ENCODE data around the gene IVL.

The IVL gene

DNA sequence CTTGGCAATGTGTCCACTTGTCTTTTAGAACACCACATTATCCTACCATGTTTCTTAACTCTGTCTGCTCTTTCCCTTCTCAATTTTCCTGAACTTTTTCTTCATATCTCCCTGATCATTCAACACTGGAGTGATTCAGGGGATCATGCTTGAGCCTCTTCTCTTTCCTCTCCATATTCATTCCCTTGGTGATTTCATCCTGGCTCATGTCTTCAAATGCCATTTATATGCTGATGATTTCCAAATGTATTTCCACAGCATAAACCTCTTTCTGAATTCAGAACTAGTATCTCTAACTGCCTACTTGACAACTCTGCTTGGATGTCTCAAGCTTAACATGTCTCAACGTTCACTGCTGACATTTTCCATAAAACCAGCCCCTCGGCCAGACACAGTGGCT, 8.5 kb upstream of the IVL start:
- no peaks in the 10 kb centered on the region for H3K36me3 ChIP-seq (ENCODE audit: control insufficient read depth, insufficient read depth, low read length)
- no peaks in the 10 kb centered on the region for H3K4me1 ChIP-seq (ENCODE audit: control insufficient read depth, insufficient read depth, low read length)
- no peak overlapping the region for H3K9ac ChIP-seq (ENCODE audit: low read depth, low read length)
- no peaks in the 10 kb centered on the region for H3K27me3 ChIP-seq (ENCODE audit: control insufficient read depth, insufficient read depth, low read length)
- H3K4me3 ChIP-seq (ENCODE audit: low read depth, low read length): no peak overlapping the region
- peaks cover 3% of the 10 kb centered on the region for H3K9me3 ChIP-seq (ENCODE audit: control insufficient read depth, insufficient read depth, low read length)

DNA sequence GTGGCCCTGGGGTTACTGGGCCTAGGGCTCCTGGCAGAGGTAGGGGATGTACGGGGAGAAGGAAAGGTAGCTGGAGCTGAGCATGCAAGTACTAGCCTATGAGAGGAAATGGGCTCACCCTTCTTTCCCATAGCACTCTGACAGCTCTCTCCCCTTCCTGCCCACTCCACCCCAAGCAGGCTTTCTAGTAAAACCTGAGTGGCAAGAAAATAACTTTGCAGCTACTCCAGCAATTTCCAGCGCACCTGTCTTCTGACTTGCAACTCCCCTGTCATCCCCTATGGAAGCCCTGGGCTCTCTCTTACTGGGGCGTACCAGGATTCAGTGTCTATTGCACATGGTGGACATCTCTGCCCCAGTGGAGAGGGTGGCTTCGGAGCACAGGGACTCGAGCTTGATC, 6.7 kb upstream of the IVL start:
- Histone ChIP-seq H3K27me3 (ENCODE audit: control insufficient read depth, insufficient read depth, low read length) (no peaks in the 10 kb centered on the region), H3K36me3 (ENCODE audit: control insufficient read depth, insufficient read depth, low read length) (no peaks in the 10 kb centered on the region), H3K4me3 (ENCODE audit: low read depth, low read length) (no peak overlapping the region), H3K4me1 (ENCODE audit: control insufficient read depth, insufficient read depth, low read length) (no peaks in the 10 kb centered on the region), H3K9ac (ENCODE audit: low read depth, low read length) (no peak overlapping the region), H3K9me3 (ENCODE audit: control insufficient read depth, insufficient read depth, low read length) (peaks cover 3% of the 10 kb centered on the region)

DNA sequence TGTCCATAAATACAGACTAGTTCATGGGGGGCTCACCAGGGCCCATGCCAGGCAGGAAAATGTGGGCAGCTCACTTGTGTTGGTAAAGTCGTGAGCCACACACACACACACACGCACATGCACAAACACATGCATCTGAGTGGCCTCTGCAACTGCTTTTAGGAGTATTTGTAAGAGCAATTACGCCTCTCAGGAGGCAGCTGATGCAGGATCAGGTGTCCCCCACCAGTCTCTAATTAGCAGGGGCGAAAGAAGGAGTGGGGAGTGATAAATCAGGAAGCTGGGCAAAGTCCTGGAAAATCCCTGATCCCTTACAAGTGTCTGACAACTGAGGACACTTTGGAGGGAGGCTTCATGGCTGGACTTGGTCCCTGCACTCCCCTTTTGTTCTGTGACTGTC, 5.7 kb upstream of the IVL start:
- Histone ChIP-seq H3K4me3 (ENCODE audit: low read depth, low read length) (no peak overlapping the region), H3K27me3 (ENCODE audit: control insufficient read depth, insufficient read depth, low read length) (no peaks in the 10 kb centered on the region), H3K36me3 (ENCODE audit: control insufficient read depth, insufficient read depth, low read length) (no peaks in the 10 kb centered on the region), H3K4me1 (ENCODE audit: control insufficient read depth, insufficient read depth, low read length) (no peaks in the 10 kb centered on the region), H3K9me3 (ENCODE audit: control insufficient read depth, insufficient read depth, low read length) (peaks cover 3% of the 10 kb centered on the region), H3K9ac (ENCODE audit: low read depth, low read length) (no peak overlapping the region)

DNA sequence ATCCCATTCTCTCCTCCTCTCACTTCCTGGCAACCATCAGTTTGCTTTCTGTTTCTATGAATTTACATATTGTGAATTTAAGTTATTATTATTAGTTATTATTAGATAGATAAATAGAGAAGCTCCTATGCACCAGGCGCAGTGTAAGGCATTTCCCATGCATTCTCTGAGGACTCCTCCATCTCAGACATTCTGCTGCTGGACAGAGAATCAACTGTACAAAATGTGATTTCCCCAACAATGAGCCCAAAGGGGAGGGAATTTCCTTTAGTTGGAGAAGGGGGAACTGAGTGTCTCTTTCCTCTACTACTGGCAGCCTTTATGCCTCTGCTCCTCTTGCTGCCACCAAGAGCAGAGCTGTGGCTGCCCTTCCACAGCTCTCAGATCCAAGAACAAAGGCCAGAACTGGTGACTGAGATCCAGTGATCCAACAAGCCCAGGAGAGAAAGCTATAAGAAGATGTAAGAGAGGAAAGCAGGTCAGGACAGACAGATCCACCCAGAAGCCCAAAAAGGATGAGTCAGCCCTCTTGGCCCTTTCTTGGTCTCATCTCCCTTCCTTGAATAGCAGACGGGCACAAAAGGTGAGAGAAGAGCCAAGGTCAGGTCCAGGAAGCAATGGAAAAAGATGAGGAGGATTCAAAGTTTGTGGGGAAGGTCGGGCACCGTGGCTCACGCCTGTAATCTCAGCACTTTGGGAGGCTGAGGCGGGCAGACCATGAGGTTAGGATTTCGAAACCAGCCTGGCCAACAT, 3.5 kb upstream of the IVL start:
- Histone ChIP-seq H3K27me3 (ENCODE audit: control insufficient read depth, insufficient read depth, low read length) (no peaks in the 10 kb centered on the region), H3K36me3 (ENCODE audit: control insufficient read depth, insufficient read depth, low read length) (no peaks in the 10 kb centered on the region), H3K4me1 (ENCODE audit: control insufficient read depth, insufficient read depth, low read length) (no peaks in the 10 kb centered on the region), H3K4me3 (ENCODE audit: low read depth, low read length) (no peak overlapping the region), H3K9ac (ENCODE audit: low read depth, low read length) (no peak overlapping the region), H3K9me3 (ENCODE audit: control insufficient read depth, insufficient read depth, low read length) (peaks cover 6% of the 10 kb centered on the region)

GRCh38 chr1:152906023-152906565, 2.3 kb upstream of the IVL start:
- H3K4me3 ChIP-seq (ENCODE audit: low read depth, low read length): no peak overlapping the region
- no peaks in the 10 kb centered on the region for H3K4me1 ChIP-seq (ENCODE audit: control insufficient read depth, insufficient read depth, low read length)
- H3K9me3 ChIP-seq (ENCODE audit: control insufficient read depth, insufficient read depth, low read length): peaks cover 6% of the 10 kb centered on the region
- no peak overlapping the region for H3K9ac ChIP-seq (ENCODE audit: low read depth, low read length)
- no peaks in the 10 kb centered on the region for H3K36me3 ChIP-seq (ENCODE audit: control insufficient read depth, insufficient read depth, low read length)
- H3K27me3 ChIP-seq (ENCODE audit: control insufficient read depth, insufficient read depth, low read length): no peaks in the 10 kb centered on the region

DNA sequence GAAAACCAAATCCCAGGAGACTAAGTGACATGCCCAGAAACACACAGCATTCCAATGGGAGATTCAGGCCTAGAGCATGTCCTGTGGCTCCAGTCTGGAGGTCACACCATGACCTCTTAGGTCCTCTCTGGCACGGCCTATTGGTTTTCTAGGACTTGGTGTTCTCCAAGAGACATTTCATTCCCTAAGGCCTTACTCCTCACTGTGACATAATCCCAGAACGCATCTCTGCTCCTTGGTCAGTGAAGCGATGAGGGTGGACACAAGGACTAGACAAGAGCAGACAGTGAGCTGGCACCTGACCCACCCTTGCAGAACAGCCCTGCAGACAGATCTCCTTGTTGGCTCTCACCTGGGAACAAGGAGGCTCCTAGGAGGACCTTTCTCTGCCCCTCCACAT, 860 bp downstream of the IVL start:
- H3K4me3 ChIP-seq (ENCODE audit: low read depth, low read length): no peak overlapping the region
- H3K9ac ChIP-seq (ENCODE audit: low read depth, low read length): no peak overlapping the region

DNA sequence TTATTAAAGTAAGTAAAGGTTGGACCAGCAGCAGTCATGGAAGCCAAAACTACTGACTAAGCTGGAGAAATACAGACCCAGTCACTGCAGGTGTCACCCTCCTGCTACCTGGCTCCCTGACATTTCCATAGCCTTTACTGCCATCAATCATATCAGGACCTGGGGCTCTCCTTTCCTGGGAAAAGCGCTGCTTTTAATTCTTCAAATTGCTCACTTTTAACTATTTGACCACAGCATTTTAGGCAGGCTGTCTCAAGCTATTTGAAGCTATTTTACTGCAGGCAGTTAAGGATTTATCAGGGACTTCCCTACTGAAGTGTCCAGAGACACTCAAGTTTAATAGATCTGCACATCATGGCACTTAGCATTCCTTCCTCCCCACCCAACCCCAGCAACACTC, 4.1 kb downstream of the IVL start:
- H3K9me3 ChIP-seq (ENCODE audit: control insufficient read depth, insufficient read depth, low read length): peaks cover 3% of the 10 kb centered on the region
- H3K4me1 ChIP-seq (ENCODE audit: control insufficient read depth, insufficient read depth, low read length): no peaks in the 10 kb centered on the region
- H3K27me3 ChIP-seq (ENCODE audit: control insufficient read depth, insufficient read depth, low read length): no peaks in the 10 kb centered on the region
- no peaks in the 10 kb centered on the region for H3K36me3 ChIP-seq (ENCODE audit: control insufficient read depth, insufficient read depth, low read length)
- no peak overlapping the region for H3K4me3 ChIP-seq (ENCODE audit: low read depth, low read length)
- no peak overlapping the region for H3K9ac ChIP-seq (ENCODE audit: low read depth, low read length)

More for the DNA sequence above, 860 bp downstream of the IVL start:
- Histone ChIP-seq H3K36me3 (ENCODE audit: control insufficient read depth, insufficient read depth, low read length) (no peaks in the 10 kb centered on the region), H3K4me1 (ENCODE audit: control insufficient read depth, insufficient read depth, low read length) (no peaks in the 10 kb centered on the region), H3K27me3 (ENCODE audit: control insufficient read depth, insufficient read depth, low read length) (no peaks in the 10 kb centered on the region), H3K9me3 (ENCODE audit: control insufficient read depth, insufficient read depth, low read length) (peaks cover 3% of the 10 kb centered on the region)

DNA sequence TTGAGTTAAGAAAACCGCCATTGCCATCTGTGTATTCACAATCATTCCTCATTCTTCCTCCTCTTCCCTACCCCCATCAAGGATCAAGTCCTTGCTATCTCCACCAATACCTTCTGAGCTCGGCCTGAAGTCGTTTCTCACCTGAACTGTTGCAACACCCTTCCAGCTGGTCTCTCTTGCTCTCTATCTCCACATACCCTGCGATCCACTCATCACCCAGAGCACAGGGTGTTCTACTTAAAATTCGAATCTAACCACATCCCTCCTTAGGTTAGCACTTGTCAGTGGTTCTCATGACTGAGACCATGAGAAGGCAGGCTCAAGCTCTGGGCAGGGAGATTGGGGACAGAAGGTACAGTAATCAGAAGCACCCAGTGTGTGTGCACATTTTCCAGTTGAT, 4.6 kb downstream of the IVL start:
- Histone ChIP-seq H3K27me3 (ENCODE audit: control insufficient read depth, insufficient read depth, low read length) (no peaks in the 10 kb centered on the region), H3K9me3 (ENCODE audit: control insufficient read depth, insufficient read depth, low read length) (peaks cover 3% of the 10 kb centered on the region), H3K36me3 (ENCODE audit: control insufficient read depth, insufficient read depth, low read length) (no peaks in the 10 kb centered on the region), H3K4me3 (ENCODE audit: low read depth, low read length) (no peak overlapping the region), H3K9ac (ENCODE audit: low read depth, low read length) (no peak overlapping the region), H3K4me1 (ENCODE audit: control insufficient read depth, insufficient read depth, low read length) (no peaks in the 10 kb centered on the region)

GRCh38 chr1:152917794-152918193, 9.4 kb downstream of the IVL start:
- Histone ChIP-seq H3K27me3 (ENCODE audit: control insufficient read depth, insufficient read depth, low read length) (no peaks in the 10 kb centered on the region), H3K9ac (ENCODE audit: low read depth, low read length) (no peak overlapping the region), H3K4me1 (ENCODE audit: control insufficient read depth, insufficient read depth, low read length) (no peaks in the 10 kb centered on the region), H3K9me3 (ENCODE audit: control insufficient read depth, insufficient read depth, low read length) (no peaks in the 10 kb centered on the region), H3K4me3 (ENCODE audit: low read depth, low read length) (no peak overlapping the region), H3K36me3 (ENCODE audit: control insufficient read depth, insufficient read depth, low read length) (no peaks in the 10 kb centered on the region)

- Histone ChIP-seq H3K9ac (ENCODE audit: low read depth, low read length) (no peak overlapping the region), H3K4me3 (ENCODE audit: low read depth, low read length) (no peak overlapping the region), H3K36me3 (ENCODE audit: control insufficient read depth, insufficient read depth, low read length) (no peaks in the 10 kb centered on the region), H3K27me3 (ENCODE audit: control insufficient read depth, insufficient read depth, low read length) (no peaks in the 10 kb centered on the region), H3K4me1 (ENCODE audit: control insufficient read depth, insufficient read depth, low read length) (no peaks in the 10 kb centered on the region), H3K9me3 (ENCODE audit: control insufficient read depth, insufficient read depth, low read length) (no peaks in the 10 kb centered on the region)
These were observed 10.7 kb downstream of the IVL start for GRCh38 chr1:152919071-152919470.

DNA sequence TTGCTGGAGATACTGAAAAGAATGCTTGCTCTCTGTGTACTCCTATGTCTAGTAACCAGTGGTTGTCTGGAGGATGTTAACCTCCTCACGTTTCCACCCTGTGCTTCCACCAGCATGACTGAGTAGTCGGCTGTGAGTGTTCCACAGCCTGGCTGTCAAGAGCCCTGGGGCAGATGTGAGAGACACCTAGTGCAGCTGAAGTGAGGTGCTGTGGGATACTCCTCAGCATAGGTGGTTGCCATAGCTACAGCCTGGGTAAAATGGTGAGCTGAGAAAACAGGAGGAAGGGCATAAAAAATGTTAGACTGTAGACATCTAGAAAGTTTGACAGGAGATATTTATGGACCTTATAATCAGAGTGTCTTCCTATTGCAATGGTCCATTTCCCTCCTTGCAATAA, 15.8 kb downstream of the IVL start:
- Histone ChIP-seq H3K27me3 (ENCODE audit: control insufficient read depth, insufficient read depth, low read length) (no peaks in the 10 kb centered on the region), H3K36me3 (ENCODE audit: control insufficient read depth, insufficient read depth, low read length) (no peaks in the 10 kb centered on the region), H3K9ac (ENCODE audit: low read depth, low read length) (no peak overlapping the region), H3K4me3 (ENCODE audit: low read depth, low read length) (no peak overlapping the region), H3K4me1 (ENCODE audit: control insufficient read depth, insufficient read depth, low read length) (no peaks in the 10 kb centered on the region), H3K9me3 (ENCODE audit: control insufficient read depth, insufficient read depth, low read length) (no peaks in the 10 kb centered on the region)

DNA sequence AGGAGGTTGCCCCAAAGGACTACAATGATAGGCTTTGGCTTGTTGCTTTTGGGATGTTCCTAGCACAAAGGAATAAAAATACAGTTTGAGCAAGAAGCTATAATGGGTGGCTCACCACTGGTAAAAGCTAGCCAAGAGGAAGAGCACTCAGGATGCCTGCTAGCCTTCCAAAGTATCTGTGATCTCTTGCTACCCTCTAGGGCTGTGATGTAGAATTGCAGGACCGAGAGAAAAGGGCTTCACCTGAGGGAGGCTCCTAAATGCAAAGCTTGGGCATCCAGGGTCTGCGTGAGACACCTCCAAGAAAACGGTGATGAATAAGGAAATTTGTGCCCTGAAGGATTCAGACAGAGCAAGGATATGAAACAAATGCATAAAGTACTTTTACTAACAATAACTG, 17.7 kb downstream of the IVL start:
- H3K27me3 ChIP-seq (ENCODE audit: control insufficient read depth, insufficient read depth, low read length): no peaks in the 10 kb centered on the region
- H3K4me1 ChIP-seq (ENCODE audit: control insufficient read depth, insufficient read depth, low read length): no peaks in the 10 kb centered on the region
- no peak overlapping the region for H3K9ac ChIP-seq (ENCODE audit: low read depth, low read length)
- no peaks in the 10 kb centered on the region for H3K9me3 ChIP-seq (ENCODE audit: control insufficient read depth, insufficient read depth, low read length)
- H3K4me3 ChIP-seq (ENCODE audit: low read depth, low read length): no peak overlapping the region
- no peaks in the 10 kb centered on the region for H3K36me3 ChIP-seq (ENCODE audit: control insufficient read depth, insufficient read depth, low read length)
